GM12878 (cell line): ENCODE results near the gene AGR3. TPM values are rescaled to one million over a fixed set of nuclear protein-coding genes. Genes with fewer than 3 reads are reported as not detected.

ENCODE experiments used
- ATAC-seq: fragments of 200-7000 bp; cut with Tn5 transposase; 3 replicates; pipeline ENCODE4 v1.9.1; 2020; ENCODE audit warnings: mild to moderate bottlenecking, moderate library complexity
- BruUV-seq: library from RNA; stranded (reverse); fragments of 400-500 nt; replicated peaks from 2 replicates; lab custom pipeline; 2021; lab: Mats Ljungman, UMichigan
- CTCF ChIA-PET: fragments of 300-600 bp; sonication (Branson Sonifier 250); formaldehyde crosslinking; extraction: SDS; loops from one replicate; lab custom pipeline; 2021; ENCODE audit warnings: inconsistent platforms; lab: Yijun Ruan, JAX
- POLR2A ChIA-PET: fragments of 350-600 bp; formaldehyde crosslinking; extraction: SDS; loops from one replicate; lab custom pipeline; 2021; ENCODE audit warnings: inconsistent platforms; lab: Charles Lee
- RAD21 ChIA-PET: fragments of 300-600 bp; sonication (Branson Sonifier 250); formaldehyde crosslinking; loops from one replicate; lab custom pipeline; 2023; ENCODE audit warnings: antibody characterized with exemption; ENCODE audit not compliant: unreplicated experiment; lab: Charles Lee
- SMC1A ChIA-PET: fragments of 300-600 bp; sonication (Branson Sonifier 250); formaldehyde crosslinking; loops from one replicate; lab custom pipeline; 2023; ENCODE audit not compliant: unreplicated experiment, uncharacterized antibody; lab: Charles Lee
- DNase-seq: peaks from one replicate; pipeline ENCODE4 v3.0.0-alpha.2; 2011; ENCODE audit warnings: low read depth, low spot score
- FAIRE-seq: peaks from 3 replicates; lab custom pipeline; 2011; peaks lifted over from hg19 to GRCh38; lab: Jason Lieb, UNC
- H2AFZ ChIP-seq: 2 replicates; pipeline ENCODE4 v1.6.0; 2011; ENCODE audit warnings: low read depth, low read length, control low read depth; ENCODE audit not compliant: control insufficient read depth
- H3K27ac ChIP-seq: 2 replicates; pipeline ENCODE4 v1.5.1; 2011; ENCODE audit warnings: control low read depth; ENCODE audit not compliant: control insufficient read depth, insufficient read depth
- H3K27me3 ChIP-seq, 2 experiments: replicated peaks in 1 of 2; 2 replicates each; pipeline versions ENCODE4 v1.6.0 to v1.6.1; 2011; ENCODE audit warnings: low read length in 1 of 2; ENCODE audit not compliant: control insufficient read depth in 2 of 2, insufficient read depth in 2 of 2
- H3K36me3 ChIP-seq, 2 experiments: 2 replicates each; pipeline ENCODE4 v1.5.1; 2011; ENCODE audit warnings: low read length in 1 of 2; ENCODE audit not compliant: control insufficient read depth in 2 of 2, insufficient read depth in 2 of 2
- H3K4me1 ChIP-seq: 2 replicates; pipeline ENCODE4 v1.6.1; 2011; ENCODE audit warnings: mild to moderate bottlenecking, low read length, moderate library complexity, mixed read lengths; ENCODE audit not compliant: control insufficient read depth, insufficient read depth
- H3K4me2 ChIP-seq: 2 replicates; pipeline ENCODE4 v1.6.0; 2011; ENCODE audit warnings: control low read depth; ENCODE audit not compliant: control insufficient read depth, insufficient read depth
- H3K4me3 ChIP-seq: fragments of 200-600 bp; sonication (generic); 2 replicates; pipeline ENCODE4 v1.5.1; 2016
- H3K79me2 ChIP-seq: 2 replicates; pipeline ENCODE4 v1.6.0; 2011; ENCODE audit warnings: low read length; ENCODE audit not compliant: control insufficient read depth, insufficient read depth
- H3K9ac ChIP-seq: 2 replicates; pipeline ENCODE4 v1.8.0; 2011; ENCODE audit warnings: low read length, control low read depth, mixed read lengths; ENCODE audit not compliant: control insufficient read depth, insufficient read depth
- H3K9me3 ChIP-seq: replicated peaks from 3 replicates; pipeline ENCODE4 v1.5.1; 2011; ENCODE audit warnings: mild to moderate bottlenecking, low read length; ENCODE audit not compliant: control insufficient read depth, insufficient read depth
- H4K20me1 ChIP-seq: 2 replicates; pipeline ENCODE4 v1.6.0; 2011; ENCODE audit not compliant: control insufficient read depth, insufficient read depth
- POLR2AphosphoS2 ChIP-seq: IDR thresholded peaks from 2 replicates; pipeline ENCODE4 v1.6.1; 2011; ENCODE audit warnings: low read depth, mild to moderate bottlenecking, low read length, improper control_type of control experiment, moderate library complexity
- SIN3A ChIP-seq: IDR thresholded peaks from 2 replicates; pipeline ENCODE4 v1.6.1; 2012; ENCODE audit warnings: low read depth, low read length, improper control_type of control experiment
- WGBS: methylation state at CpG from one replicate; pipeline ENCODE4 v1.1.6; 2016; ENCODE audit warnings: low lambda C conversion rate; ENCODE audit not compliant: insufficient replicate concordance, insufficient coverage; ENCODE audit errors: missing lambda C conversion rate; 5-methylcytosine and 5-hydroxymethylcytosine counted together
- in situ Hi-C: fragments of 300-500 bp; cut with MboI; formaldehyde crosslinking; loops from 9 replicates; pipeline ENCODE4 v1.14.3; 2018; ENCODE audit warnings: mixed read lengths
- intact Hi-C: fragments of 100-400 bp; cut with micrococcal nuclease; formaldehyde crosslinking; loops from one replicate; pipeline ENCODE4 v1.14.2; 2022; ENCODE audit not compliant: unreplicated experiment
- polyA plus RNA-seq, 11 experiments: library from polyadenylated mRNA; depleted of rRNA in 4 of 11; unstranded in 6 of 11; stranded (reverse) in 5 of 11; fragments of >200 nt; fragmentation: Nextera tagmentation in 4 of 11; fragmentation: Illumina TruSeq in 1 of 11; extraction: Ambion mirVana in 4 of 11; extraction: Trizol in 1 of 11; gene quantifications; 1 replicate in 1 of 11; 2 replicates in 10 of 11; pipeline versions ENCODE4 v1.2.1 to v1.2.3, GENCODE V29; 2011 to 2016; ENCODE audit warnings: inconsistent platforms in 2 of 11, missing spikeins in 2 of 11, low read depth in 1 of 11
- total RNA-seq, 4 experiments: library from RNA; depleted of rRNA in 3 of 4; stranded (reverse); fragments of >200 nt in 3 of 4; fragmentation: Illumina TruSeq in 1 of 4; extraction: Trizol in 1 of 4; gene quantifications; 2 replicates each; pipeline versions ENCODE4 v1.2.1 to v1.2.3, GENCODE V29; 2013 to 2021
- TF ChIP-seq, protein P1 (sequence below): IDR thresholded peaks from 2 replicates; pipeline ENCODE4 v1.6.1; 2012; ENCODE audit warnings: low read depth, low read length, improper control_type of control experiment

AGR3 gene
- total and polyA plus RNA-seq, 10 of the 15 experiments (the other 5 are each of a cell fraction or from before 2014, with no cell fraction given), result not detected

DNA sequence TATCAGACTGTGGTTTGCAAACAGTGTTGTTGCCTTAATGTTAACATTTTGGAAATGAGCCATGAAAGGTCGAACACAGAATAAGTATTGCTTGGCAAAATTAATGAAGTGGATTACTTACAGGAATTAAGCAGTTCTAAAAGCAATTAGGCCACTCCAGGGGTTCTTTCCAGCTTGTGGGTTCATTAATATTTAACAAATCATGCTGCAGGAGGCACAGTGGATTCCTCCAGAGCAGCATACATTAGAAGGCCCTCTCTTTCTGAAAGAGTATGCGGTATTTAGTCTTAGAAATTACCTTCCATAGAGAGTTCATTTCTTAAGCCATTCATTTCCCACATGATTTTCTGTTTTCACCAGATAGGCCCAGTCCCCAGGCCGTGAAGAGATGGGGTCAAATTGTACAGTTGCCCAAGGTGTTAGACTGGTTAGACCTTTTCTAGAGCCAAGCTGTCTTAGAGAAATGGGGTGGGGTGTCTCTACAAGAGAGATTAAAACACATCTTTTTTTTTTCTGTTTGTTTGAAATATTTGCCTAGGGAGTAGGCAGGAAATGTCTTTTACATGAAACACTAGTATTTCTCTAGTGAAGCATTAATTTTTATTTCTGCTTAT is 40.0 kb upstream of the AGR3 start:
- Histone ChIP-seq H4K20me1 (no peaks in the 10 kb centered on the region), H3K36me3 (no peaks in the 10 kb centered on the region), H3K4me2 (no peak overlapping the region), H3K4me3 (no peak overlapping the region), H3K79me2 (no peaks in the 10 kb centered on the region), H3K4me1 (no peaks in the 10 kb centered on the region), H3K9ac (no peak overlapping the region), H3K9me3 (no peaks in the 10 kb centered on the region), H2AFZ (no peak overlapping the region), H3K27ac (no peak overlapping the region), H3K27me3 (no peaks in the 10 kb centered on the region; a peak in 1 of 4 replicates)
- ATAC-seq (no peak), FAIRE-seq (no peak), DNase-seq (no peak)
- ChIA-PET RAD21 (no interaction called here), POLR2A (no interaction called here), CTCF (interaction anchor here (0.7 kb wide), 1 partner anchor 122 kb away, joined by 3 read pairs; no protein-coding TSS in a partner anchor), SMC1A (interaction anchor here (0.7 to 2.5 kb wide), 3 partner anchors 9 to 1623 kb away, joined by 3 to 11 read pairs (median 4); no protein-coding TSS in a partner anchor)
- TF ChIP-seq, protein P1, sequence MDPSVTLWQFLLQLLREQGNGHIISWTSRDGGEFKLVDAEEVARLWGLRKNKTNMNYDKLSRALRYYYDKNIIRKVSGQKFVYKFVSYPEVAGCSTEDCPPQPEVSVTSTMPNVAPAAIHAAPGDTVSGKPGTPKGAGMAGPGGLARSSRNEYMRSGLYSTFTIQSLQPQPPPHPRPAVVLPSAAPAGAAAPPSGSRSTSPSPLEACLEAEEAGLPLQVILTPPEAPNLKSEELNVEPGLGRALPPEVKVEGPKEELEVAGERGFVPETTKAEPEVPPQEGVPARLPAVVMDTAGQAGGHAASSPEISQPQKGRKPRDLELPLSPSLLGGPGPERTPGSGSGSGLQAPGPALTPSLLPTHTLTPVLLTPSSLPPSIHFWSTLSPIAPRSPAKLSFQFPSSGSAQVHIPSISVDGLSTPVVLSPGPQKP, result no peak
- no peak for TF ChIP-seq SIN3A
- in situ Hi-C loops (no loop called here), intact Hi-C loops (no loop called here)
- no TSS peak for BruUV-seq
- WGBS, result 15% methylated on average over 3 of the region's 3 CpGs

DNA sequence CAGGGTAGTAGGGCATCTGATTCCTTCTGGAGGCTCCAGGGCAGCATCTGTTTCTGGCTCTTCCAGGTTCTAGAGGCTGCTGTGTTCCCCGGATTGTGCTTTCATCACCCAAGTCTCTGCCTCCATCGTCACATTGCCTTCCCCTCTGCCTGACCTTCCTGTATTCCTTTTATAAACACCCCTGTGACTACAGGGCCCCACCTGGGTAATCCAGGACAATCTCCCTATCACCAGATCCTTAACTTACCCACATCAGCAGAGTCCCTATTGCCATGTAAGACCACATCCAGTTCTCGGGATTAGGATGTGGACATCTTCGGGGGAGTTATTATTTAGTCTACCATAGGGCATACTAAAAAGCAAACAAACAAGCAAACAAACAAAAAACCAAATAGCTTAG is 39.4 kb upstream of the AGR3 start:
- no TSS peak for BruUV-seq
- intact Hi-C loops, result no loop called here
- no peak overlapping the region for H3K9ac ChIP-seq
- no peaks in the 10 kb centered on the region for H3K36me3 ChIP-seq
- H3K4me3 ChIP-seq, result no peak overlapping the region
- no peak for ATAC-seq
- H3K79me2 ChIP-seq, result no peaks in the 10 kb centered on the region
- no peaks in the 10 kb centered on the region for H3K9me3 ChIP-seq
- RAD21 ChIA-PET, result no interaction called here
- DNase-seq, result no peak
- H3K4me1 ChIP-seq, result no peaks in the 10 kb centered on the region
- 80% methylated on average over 4 of the region's 4 CpGs for WGBS
- no peak for FAIRE-seq
- H3K27me3 ChIP-seq, result no peaks in the 10 kb centered on the region; a peak in 1 of 4 replicates
- CTCF ChIA-PET, result interaction anchor here (0.7 to 1.4 kb wide), 6 partner anchors 16 to 1579 kb away, joined by 3 to 4 read pairs (median 3); no protein-coding TSS in a partner anchor
- no peak overlapping the region for H3K27ac ChIP-seq
- no peaks in the 10 kb centered on the region for H4K20me1 ChIP-seq
- H3K4me2 ChIP-seq, result no peak overlapping the region
- SMC1A ChIA-PET, result interaction anchor here (1.2 to 2.5 kb wide), 4 partner anchors 9 to 44 kb away, joined by 3 to 11 read pairs (median 4); no protein-coding TSS in a partner anchor
- no peak for TF ChIP-seq POLR2AphosphoS2
- TF ChIP-seq, all 136 proteins: peak for 0
- POLR2A ChIA-PET, result no interaction called here
- in situ Hi-C loops, result no loop called here
- no peak overlapping the region for H2AFZ ChIP-seq
